ENCODE results near the gene THUMPD1. TPM values are rescaled to one million over a fixed set of nuclear protein-coding genes. Genes with fewer than 3 reads are reported as not detected.
A peak's percentile ranks its signal among the peaks of the same experiment; 100 is the strongest.
"Not testable (repeated sequence)": the region's sequence is repeated elsewhere in the genome, so short reads cannot be mapped to it uniquely, and the experiment has no call there.

THUMPD1 gene, protein sequence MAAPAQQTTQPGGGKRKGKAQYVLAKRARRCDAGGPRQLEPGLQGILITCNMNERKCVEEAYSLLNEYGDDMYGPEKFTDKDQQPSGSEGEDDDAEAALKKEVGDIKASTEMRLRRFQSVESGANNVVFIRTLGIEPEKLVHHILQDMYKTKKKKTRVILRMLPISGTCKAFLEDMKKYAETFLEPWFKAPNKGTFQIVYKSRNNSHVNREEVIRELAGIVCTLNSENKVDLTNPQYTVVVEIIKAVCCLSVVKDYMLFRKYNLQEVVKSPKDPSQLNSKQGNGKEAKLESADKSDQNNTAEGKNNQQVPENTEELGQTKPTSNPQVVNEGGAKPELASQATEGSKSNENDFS
- 24.9 TPM for polyA plus RNA-seq (2013, experiment 1 of 2; ENCODE audit: insufficient read length)
- polyA plus RNA-seq (2013, experiment 2 of 2; ENCODE audit: insufficient read length), result 29.8 TPM

DNA sequence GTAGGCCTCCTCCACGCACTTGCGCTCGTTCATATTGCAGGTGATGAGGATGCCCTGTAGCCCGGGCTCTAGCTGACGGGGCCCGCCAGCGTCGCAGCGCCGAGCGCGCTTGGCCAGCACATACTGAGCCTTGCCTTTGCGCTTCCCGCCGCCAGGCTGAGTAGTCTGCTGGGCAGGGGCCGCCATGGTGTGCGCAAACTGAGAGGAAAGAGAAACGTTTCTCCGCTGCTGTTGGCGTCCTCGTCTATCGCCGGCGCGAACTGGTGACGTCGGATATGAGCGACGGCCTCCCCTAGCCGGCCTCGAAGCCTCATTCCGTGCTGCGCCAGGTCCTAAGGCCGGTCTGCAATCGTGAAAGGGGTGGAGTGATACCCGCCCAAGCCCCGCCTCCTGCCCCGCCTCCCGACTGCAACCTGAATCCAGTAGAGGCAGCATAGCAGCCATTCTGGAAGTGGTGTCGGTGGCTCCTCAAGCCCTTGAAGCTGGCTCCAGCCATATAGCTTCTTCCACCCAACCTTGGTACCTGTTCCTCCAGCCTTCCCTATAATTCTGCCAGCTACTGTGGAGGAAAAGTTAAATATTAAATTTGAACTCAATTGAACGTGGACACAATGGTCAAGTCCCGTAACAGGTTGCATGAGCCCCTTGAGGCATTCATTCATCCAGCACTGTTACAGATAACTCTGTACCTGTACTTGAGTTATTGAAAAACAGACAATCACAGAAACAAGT is at the start of gene THUMPD1:
TSS of gene THUMPD1 (minus strand) at position 265 of the 732 bp plus-strand sequence. CDS start at position 186, 79 bp downstream.
- peak; percentile 96 for DNase-seq

DNA sequence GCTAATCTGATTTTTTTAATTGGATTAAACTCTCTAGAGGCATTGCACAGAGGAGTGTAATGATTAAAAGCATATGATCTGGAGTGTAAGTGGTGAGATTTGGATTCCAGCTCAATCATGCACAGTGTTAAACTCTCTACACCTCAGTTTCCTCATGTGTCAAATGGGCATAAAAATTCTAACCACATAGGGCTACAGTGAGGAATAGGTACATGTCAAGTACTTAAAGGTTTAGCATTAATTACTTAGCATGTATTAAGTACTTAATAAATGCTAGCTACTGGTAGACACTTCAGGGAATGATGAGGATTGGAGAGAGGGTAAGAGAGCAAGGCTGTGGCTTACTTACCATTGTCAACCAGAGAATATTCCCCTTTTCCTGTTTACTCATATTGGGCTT is 47.5 kb upstream of the THUMPD1 start:
- DNase-seq, result no peak

DNA sequence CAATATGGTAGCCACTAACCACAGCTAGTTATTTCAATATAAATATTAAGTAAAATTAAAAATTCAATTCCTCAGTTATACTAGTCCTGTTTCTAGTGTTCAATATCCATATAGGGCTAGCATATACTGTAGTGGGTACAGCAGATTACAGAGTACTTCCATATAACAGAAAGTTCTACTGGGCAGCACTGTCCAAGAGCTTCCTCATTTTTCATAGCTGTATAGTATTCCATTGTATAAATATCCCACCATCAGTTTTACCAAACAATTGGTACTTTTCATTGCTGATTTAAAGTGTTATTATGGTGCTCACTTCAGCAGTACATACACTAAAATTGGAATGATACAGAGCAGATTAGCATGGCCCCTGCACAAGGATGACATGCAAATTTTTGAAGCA is 42.6 kb upstream of the THUMPD1 start:
- no peak for DNase-seq

DNA sequence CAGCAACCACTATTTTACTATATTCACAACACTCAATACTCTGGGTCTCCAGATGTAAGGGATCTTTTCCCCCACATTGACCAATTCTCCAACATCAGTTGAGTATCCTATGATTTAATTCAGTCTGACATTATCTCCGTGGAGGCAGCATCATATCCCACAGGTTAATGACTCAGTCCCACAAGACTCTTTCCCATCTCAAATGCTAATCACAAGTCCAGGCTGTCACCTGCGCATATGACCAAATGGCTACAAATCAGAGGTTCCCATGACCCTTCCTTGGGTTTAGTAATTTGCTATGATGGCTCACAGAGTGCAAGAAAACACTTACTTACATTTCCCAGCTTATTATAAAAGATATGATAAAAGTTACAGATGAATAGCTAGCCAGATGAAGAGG is 40.9 kb upstream of the THUMPD1 start:
- no peak for DNase-seq

DNA sequence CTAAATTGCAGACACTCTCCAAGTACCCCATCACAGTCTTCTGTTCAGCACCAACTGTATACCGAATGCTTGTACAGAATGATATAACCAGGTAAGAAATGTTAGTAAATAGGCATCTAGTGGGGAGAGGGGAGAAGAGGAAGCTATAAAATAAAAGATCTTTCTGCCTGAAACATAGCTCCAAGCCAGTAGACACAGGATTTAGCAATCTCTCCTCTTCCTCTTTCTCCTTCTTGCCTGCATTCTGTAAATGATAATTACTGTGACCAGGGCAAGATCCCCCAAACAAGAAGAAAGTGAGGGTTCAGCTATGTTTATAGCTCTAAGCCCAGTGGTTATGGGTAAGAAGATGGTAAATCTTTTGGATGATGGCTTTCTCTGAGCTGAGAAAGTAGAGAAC is 40.1 kb upstream of the THUMPD1 start:
- DNase-seq, result no peak

DNA sequence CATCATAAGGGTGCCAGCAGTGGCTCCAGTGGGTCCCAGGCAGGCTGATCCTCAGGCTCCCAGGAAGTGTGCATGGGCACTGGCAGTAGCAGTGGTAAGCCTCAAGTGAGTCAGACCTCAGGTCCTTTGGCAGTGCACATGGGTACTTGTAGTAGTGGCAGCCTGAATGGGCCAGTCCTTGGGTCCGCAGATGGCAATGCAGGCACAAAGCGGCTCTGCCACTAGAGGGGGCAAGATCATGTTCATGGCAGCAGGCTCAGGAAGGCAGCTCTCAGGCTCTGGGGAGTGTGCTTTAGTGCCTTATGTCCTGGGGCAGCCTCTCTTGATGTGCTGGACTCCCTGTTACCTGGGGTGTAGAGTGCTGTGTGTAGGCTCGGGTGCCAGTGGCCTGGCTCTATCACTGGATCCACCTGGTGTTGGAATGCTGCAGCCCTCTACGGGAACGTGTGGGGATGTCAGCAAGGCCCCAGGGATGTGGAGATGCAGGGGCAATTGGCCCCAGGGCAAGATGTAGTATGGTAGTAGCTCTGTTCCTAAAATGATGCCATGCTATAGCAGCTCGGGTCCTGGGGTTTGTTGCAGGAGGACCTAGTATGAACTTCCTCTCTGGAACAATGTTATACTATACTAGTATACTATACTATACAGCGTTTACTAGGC is 33.2 kb upstream of the THUMPD1 start:
- peak; percentile 56 for DNase-seq

DNA sequence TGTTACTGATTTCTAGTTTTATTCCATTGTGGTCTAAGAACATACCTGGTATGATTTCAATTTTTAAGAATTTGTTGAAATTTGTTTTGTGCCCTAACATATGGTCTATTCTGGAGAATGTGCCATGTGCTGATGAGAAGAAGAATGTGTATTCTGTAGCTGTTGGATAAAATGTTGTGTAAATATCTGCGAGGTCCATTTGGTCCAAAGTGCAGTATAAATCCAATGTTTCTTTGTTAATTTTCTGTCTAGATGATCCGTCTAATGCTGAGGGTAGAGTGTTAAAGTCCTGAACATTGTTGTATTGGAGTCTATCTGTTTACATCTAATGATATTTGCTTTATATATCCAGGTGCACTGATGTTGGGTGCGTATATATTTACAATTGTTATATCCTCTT is 32.1 kb upstream of the THUMPD1 start:
- no peak for DNase-seq

DNA sequence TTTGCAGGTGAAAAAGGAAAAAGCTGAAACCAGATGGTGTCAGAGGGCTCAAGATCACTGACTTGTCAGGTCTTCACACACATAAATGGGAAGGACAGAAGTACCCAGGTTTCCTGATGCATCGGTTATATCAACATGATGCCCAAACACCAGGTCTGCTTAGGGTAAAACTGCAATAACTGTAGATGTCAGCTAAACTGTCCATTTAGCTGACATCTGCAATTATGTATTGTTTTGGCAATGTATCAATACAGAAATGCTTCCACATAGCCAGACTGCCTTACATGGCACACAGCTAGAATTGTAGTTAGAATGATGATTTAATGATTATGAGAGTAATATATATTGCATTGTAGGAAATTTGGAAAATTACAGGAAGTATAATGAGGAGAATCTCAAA is 27.2 kb upstream of the THUMPD1 start:
- no peak for DNase-seq

DNA sequence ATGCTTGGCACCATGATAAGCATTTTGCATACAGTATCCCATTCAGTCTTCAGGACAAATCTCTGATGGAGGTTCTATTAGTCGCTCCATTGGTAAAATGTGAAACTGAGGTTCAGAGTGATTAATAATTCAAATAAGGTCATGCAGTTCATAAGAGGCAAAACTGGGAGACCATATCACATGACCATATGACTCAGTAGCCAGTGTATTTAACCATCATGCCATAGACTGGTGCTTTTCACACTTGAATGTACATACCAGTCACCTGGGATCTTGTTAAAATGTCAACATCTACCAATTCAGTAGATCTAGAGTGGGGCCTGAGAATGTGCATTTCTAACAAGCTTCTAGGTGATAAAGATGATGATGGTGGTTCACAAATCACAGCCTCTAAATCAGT is 26.5 kb upstream of the THUMPD1 start:
- no peak for DNase-seq

DNA sequence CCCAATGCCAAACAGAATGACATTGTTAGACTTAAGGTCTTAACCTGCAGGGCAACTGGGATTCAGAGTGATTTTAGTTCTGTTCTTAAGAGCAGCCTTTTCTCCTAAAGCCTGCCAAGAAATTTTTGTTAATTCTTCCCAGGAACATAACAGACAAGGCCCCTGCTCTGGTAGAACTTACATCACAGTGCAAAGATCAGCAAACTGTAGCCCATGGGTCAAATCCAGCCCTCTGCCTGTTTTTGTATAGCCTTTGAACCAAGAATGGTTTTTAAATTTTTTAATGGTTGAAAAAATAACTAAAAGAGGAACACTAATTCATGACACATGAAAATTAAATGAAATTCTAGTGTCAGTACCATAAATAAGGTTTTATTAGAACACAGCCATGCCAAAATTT is 26.0 kb upstream of the THUMPD1 start:
- DNase-seq, result no peak

DNA sequence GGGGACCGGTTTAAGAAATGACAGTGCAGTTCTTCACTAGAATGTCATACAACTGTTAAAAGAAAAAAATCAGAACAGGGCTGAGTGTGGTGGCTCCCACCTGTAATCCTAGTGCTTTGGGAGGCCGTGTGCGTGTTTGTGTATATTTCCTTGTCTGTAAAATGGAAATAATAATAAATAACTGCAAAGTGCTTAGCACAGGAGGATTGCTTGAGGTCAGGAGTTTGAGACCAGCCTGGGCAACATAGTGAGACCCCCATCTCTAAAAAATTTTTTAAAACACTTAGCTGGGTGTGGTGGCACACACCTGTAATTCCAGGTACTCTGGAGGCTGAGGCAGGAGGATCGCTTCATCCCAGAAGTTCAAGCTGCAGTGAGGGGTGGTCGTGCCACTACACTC is 24.7 kb upstream of the THUMPD1 start:
- no peak for DNase-seq

DNA sequence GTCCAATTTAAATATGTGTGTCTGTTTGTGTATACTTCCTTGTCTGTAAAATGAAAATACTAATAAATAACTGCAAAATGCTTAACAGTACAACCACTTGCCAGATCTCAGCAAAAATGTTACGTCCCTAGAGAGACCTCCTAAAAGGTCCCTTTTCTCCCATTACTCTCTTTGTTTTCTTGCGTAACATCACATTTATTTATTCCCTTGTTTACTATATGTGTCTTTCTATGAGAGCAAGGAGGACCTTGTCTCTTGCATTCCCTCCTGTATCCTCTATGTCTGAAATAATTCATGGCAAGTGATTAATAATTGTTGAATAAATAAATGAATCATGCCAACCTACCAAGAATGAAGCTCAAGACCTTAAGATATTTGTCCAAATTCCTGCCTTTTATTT is 24.1 kb upstream of the THUMPD1 start:
- DNase-seq, result no peak

DNA sequence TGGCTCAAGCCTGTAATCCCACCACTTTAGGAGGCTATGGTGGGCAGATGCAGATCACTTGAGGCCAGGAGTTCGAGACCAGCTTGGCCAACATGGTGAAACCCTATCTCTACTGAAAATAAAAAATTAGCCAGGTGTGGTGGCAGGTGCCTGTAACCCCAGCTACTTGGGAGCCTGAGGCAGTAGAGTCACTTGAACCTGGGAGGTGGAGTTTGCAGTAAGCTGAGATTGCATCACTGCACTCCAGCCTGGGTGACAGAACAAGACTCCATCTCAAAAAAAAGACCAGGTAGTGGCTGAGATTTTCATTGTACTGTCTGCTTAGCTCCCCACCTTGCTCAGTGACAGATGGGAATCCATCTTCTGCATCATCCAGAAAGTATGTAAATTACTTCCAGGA is 22.8 kb upstream of the THUMPD1 start:
- DNase-seq, result not testable (repeated sequence)

DNA sequence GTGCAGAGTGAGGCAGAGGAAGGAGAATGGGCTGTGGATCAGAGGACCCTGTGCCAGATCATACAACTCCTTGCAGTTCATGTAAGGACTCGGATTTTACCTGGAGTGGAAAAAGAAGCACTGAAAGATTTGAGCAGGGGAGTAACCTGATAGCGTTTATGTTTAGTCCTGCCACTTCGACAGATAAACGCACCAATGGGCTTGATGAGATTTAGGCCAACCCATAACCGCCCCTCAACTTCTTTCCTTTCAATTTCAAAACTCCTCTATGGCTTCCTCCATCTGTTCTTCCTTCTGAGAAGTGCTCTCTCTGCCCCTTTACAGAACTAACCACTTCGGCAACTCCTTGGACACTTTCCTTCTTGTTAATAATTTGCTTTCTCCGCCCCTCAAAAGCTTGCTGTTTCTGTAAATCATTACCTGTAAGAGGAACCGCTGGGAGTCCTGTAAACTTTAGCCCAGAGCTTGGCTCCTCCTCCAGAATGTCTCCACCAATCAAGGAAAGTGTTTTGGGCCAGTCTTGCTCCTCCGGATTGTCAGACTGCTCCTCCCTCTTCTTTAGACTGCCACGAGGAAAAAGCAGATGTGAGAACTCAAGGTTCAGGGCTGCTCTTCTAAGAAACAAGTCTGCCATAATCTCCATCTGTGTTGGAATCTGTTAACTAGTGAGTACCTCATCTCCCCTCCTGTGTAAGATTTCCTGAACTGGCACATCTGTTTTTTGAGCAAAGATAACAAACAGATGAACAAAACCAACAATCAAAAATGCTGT is 22.0 kb upstream of the THUMPD1 start, which contains the start of gene ACSM3:
TSS of gene ACSM3 (plus strand) at position 554 of the 772 bp plus-strand sequence. CDS start 6,021 bp downstream, outside the sequence.
- DNase-seq, result peak; percentile 61

DNA sequence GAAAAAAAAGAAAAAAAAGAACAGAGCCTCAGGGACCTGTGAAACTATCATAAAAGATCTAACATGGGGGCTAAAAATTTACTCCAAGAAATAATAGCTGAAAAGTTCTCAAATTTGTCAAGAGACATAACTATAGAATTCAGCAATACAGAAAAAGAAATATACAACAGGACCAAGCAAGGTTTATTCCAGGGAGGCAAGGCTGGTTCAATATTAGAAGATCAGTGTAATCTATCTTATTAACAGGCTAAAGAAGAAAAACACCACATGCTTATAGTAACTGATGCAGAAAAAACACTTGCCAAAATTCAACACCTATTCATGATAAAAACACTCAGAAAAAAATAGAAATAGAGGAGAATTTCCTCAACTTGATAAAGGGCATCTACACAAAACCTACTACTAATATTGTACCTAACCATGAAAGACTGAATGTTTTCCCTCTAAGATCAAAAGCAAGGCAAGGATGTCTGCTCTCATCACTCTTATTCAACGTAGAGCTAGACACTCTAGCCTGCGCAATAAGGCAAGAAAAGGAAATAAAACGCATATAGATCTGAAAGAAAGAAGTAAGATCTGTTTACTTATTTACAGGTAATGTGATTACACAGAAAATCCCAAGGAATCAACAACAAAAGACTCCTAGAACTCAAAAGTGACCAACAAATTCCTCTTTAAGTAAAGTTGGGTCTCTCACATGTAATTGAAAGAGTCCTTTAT is 20.9 kb upstream of the THUMPD1 start:
- DNase-seq, result no peak

DNA sequence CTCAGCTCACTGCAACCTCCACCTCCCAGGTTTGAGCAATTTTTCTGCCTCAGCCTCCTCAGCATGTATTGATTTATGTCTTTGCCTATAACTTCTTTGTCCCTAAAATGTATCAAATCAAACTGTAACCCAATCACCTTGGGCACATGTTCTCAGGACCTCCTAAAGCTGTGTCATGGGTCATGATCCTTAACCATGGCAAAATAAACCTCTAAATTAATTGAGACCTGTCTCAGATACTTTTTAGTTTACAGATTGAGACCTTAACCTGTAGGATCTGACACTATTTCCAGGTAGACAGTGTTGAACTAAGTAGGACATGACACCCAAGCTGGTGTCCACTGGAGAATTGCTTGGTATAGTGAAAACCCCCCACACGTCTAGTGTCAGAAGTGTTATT is 19.6 kb upstream of the THUMPD1 start:
- DNase-seq, result no peak

DNA sequence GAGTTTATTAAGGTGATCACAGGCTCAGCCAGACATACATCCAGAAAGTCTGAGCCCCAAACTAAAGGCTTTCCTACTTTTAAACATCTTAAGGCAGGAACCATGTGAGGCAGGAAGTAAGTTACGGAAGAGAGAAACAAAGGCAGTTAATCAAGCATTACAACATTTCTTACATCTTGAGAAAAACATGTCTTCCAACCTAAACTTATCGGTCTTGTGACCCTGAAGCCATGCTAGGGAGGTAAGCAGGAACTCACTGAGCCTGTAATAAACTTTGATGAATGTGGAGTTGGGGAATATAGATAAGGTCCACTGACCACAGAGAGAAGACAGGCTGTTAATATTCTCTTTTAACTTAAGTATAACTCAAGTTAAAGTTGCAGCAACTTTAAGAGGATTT is 18.7 kb upstream of the THUMPD1 start:
- DNase-seq, result no peak

DNA sequence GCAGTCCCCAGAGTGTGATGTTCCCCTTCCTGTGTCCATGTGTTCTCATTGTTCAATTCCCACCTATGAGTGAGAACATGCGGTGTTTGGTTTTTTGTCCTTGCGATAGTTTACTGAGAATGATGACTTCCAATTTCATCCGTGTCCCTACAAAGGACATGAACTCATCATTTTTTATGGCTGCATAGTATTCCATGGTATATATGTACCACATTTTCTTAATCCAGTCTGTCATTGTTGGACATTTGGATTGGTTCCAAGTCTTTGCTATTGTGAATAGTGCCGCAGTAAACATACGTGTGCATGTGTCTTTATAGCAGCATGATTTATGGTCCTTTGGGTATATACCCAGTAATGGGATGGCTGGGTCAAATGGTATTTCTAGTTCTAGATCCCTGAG is 14.2 kb upstream of the THUMPD1 start:
- DNase-seq, result not testable (repeated sequence)

DNA sequence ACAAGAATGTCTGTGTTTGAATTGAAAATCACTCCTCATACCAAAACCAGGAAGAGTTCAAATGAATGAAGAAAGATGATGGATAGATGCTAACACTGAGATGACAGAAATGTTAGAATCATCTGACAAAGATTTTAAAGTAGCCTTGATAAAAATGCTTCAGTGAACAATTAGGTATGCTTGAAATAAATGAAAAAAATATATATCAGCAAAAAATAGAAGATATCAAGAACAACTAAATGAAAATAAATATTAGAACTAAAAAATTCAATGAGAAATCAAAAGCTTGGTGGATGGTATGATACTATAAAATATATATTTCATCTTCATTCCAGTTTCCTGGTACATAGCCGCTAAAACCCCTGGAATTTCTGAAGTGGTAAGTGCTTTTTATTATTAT is 13.6 kb upstream of the THUMPD1 start:
- no peak for DNase-seq

DNA sequence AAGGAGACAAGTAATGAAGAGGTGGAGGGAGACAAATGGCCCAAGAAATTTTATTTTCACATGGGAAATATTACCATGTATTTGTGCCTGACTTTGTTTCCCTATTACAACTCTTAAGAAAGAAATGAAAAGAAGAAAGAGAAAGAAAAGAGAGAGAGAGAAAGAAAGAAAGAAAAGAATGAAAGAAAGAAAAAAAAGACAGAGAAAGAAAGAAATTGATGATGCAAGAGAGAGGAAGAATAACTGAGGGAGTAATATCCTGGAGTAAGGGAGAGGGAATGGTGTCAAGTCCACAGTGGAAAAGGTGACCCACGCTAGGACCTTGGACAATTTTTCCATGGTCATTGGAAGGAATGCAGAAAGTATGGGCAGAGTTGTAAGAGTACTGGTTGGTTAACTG is 12.1 kb upstream of the THUMPD1 start:
- no peak for DNase-seq

DNA sequence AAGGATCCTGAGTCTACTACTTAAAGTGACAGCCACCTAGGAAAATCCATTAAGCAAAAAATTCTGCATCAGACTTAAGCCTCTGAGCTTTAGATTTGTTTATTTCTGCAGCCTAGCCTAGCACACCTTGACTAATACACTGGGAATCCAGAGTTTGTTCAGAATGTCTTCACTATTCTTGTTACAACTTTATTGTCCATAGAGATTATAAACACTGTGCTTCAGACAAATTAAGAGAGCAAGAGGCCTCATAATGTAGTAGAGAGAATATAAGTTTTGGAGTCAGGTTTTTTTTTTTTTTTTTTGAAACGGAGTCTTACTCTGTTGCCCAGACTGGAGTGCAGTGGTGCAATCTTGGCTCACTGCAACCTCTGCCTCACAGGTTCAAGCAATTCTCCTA is 8.9 kb upstream of the THUMPD1 start:
- DNase-seq, result no peak

DNA sequence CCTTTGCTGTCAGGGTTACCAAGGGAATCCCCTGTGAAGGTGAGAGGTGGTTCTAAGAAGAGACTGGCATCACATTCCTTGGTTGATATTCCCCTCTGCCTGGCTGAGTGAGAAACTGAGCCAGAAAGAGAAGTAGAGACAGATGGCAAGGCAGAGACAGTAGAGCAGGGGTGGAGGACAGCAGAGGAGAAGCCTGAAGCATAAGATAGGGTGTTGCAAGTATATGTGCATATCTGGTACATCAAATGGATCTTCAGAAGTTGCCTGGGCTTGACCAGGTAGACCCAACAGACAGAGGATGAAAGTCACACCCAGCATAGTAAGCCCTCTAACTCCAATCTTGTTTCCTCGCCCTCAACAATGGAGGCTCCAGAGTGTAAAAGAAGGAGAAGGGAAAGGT is 7.9 kb upstream of the THUMPD1 start:
- DNase-seq, result no peak
